Hepatocyte (in vitro differentiated cells): ENCODE data around the gene STX8. TPM values are rescaled to one million over a fixed set of nuclear protein-coding genes. Genes with fewer than 3 reads are reported as not detected.

ENCODE experiments used
- DNase-seq: peaks from one replicate; pipeline ENCODE4 v3.0.0-alpha.2; 2016; ENCODE audit warnings: low spot score
- H2AFZ ChIP-seq: fragments of 200-600 bp; sonication (generic); 2 replicates; pipeline ENCODE4 v1.6.0; 2016; ENCODE audit warnings: antibody characterized with exemption, mild to moderate bottlenecking
- H3K27ac ChIP-seq: fragments of 200-600 bp; sonication (generic); 2 replicates; pipeline ENCODE4 v1.5.1; 2016; ENCODE audit warnings: mild to moderate bottlenecking
- H3K27me3 ChIP-seq: fragments of 200-600 bp; sonication (generic); 2 replicates; pipeline ENCODE4 v1.6.1; 2016
- H3K36me3 ChIP-seq: fragments of 200-600 bp; sonication (generic); replicated peaks from 2 replicates; pipeline ENCODE4 v1.5.1; 2016; ENCODE audit warnings: low read depth; ENCODE audit not compliant: insufficient read depth
- H3K4me1 ChIP-seq: fragments of 200-600 bp; sonication (generic); 2 replicates; pipeline ENCODE4 v1.5.1; 2016; ENCODE audit warnings: mild to moderate bottlenecking, moderate library complexity; ENCODE audit not compliant: insufficient read depth
- H3K4me2 ChIP-seq: fragments of 200-600 bp; sonication (generic); 2 replicates; pipeline ENCODE4 v1.6.0; 2016
- H3K4me3 ChIP-seq: fragments of 200-600 bp; sonication (generic); 2 replicates; pipeline ENCODE4 v1.5.1; 2016; ENCODE audit warnings: mild to moderate bottlenecking
- H3K79me2 ChIP-seq: fragments of 200-600 bp; sonication (generic); 2 replicates; pipeline ENCODE4 v1.6.0; 2017; ENCODE audit warnings: mild to moderate bottlenecking
- H3K9me2 ChIP-seq: fragments of 200-600 bp; sonication (generic); replicated peaks from 2 replicates; pipeline ENCODE4 v1.6.0; 2017; ENCODE audit warnings: mild to moderate bottlenecking; ENCODE audit not compliant: insufficient read depth
- H3K9me3 ChIP-seq: fragments of 200-600 bp; sonication (generic); 2 replicates; pipeline ENCODE4 v1.5.1; 2016; ENCODE audit warnings: low read depth, mild to moderate bottlenecking
- H4K20me1 ChIP-seq: fragments of 200-600 bp; sonication (generic); 2 replicates; pipeline ENCODE4 v1.6.0; 2016; ENCODE audit warnings: mild to moderate bottlenecking; ENCODE audit not compliant: insufficient read depth, poor library complexity, severe bottlenecking
- EZH2 ChIP-seq: fragments of 200-600 bp; sonication (generic); IDR thresholded peaks from 2 replicates; pipeline ENCODE4 v1.6.1; 2016; ENCODE audit warnings: antibody characterized with exemption, mild to moderate bottlenecking, borderline replicate concordance
- EZH2phosphoT487 ChIP-seq: fragments of 200-600 bp; sonication (generic); IDR thresholded peaks from one replicate; pipeline ENCODE4 v1.6.1; 2018; ENCODE audit warnings: antibody characterized with exemption, mild to moderate bottlenecking, low read depth, moderate library complexity; ENCODE audit not compliant: unreplicated experiment, severe bottlenecking
- WGBS: methylation state at CpG from one replicate; pipeline ENCODE4 v1.1.6; 2016; ENCODE audit warnings: low lambda C conversion rate; ENCODE audit errors: missing lambda C conversion rate; 5-methylcytosine and 5-hydroxymethylcytosine counted together
- polyA plus RNA-seq: library from polyadenylated mRNA; unstranded; fragments of >200 nt; fragmentation: Nextera tagmentation; extraction: Ambion mirVana; gene quantifications from 2 replicates; pipeline ENCODE4 v1.2.1, GENCODE V29; 2016
- total RNA-seq: library from RNA; depleted of rRNA; stranded (reverse); fragments of >200 nt; gene quantifications from 2 replicates; pipeline ENCODE4 v1.2.3, GENCODE V29; 2014
- TF ChIP-seq, protein P1 (sequence below): fragments of 200-600 bp; sonication (generic); IDR thresholded peaks from 2 replicates; pipeline ENCODE4 v1.5.1; 2016; ENCODE audit warnings: antibody characterized with exemption, mild to moderate bottlenecking; ENCODE audit not compliant: poor library complexity

Gene STX8
- total and polyA plus RNA-seq, 2 experiments from 2014 or later: 40.6 to 64.7 TPM

DNA sequence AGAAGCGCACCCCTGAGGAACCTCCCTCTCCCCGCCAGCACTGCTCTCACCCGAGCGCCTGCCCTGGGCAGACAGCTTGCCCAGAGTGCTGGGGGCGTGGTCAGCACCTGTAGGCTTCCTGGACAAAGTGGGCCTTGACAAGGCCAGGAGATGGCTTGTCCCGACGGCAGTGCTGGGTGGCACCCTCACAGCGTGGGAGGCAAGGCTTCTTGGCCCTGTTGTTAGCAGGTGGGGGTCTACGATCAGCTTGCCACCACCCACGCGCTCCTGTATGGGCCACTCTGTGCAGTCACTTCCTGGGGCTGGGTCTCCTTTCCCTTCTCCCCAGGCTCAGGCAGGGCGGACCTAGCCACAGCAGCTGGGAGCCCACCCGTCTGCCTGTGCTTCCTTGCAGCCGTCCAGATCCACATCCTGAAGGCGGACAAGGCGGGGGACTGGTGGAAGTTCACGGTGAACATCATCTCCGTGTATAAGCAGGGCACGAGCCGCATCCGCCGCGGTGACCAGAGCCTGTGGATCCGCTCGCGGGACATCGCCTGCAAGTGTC, 336.3 kb downstream of the STX8 start:
- H3K4me3 ChIP-seq: no peak overlapping the region
- TF ChIP-seq EZH2 (no peak), EZH2phosphoT487 (no peak)
- TF ChIP-seq, protein P1, sequence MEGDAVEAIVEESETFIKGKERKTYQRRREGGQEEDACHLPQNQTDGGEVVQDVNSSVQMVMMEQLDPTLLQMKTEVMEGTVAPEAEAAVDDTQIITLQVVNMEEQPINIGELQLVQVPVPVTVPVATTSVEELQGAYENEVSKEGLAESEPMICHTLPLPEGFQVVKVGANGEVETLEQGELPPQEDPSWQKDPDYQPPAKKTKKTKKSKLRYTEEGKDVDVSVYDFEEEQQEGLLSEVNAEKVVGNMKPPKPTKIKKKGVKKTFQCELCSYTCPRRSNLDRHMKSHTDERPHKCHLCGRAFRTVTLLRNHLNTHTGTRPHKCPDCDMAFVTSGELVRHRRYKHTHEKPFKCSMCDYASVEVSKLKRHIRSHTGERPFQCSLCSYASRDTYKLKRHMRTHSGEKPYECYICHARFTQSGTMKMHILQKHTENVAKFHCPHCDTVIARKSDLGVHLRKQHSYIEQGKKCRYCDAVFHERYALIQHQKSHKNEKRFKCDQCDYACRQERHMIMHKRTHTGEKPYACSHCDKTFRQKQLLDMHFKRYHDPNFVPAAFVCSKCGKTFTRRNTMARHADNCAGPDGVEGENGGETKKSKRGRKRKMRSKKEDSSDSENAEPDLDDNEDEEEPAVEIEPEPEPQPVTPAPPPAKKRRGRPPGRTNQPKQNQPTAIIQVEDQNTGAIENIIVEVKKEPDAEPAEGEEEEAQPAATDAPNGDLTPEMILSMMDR: no peak
- H4K20me1 ChIP-seq: no peaks in the 10 kb centered on the region
- peaks cover 22% of the 10 kb centered on the region for H3K4me1 ChIP-seq
- H2AFZ ChIP-seq: peak overlapping the region; percentile 46
- H3K79me2 ChIP-seq: no peaks in the 10 kb centered on the region
- no peak for DNase-seq
- no peaks in the 10 kb centered on the region for H3K9me3 ChIP-seq
- H3K36me3 ChIP-seq: no peaks in the 10 kb centered on the region
- H3K27me3 ChIP-seq: no peaks in the 10 kb centered on the region
- H3K4me2 ChIP-seq: peak overlapping the region; percentile 86
- peak overlapping the region; percentile 64 for H3K27ac ChIP-seq
- WGBS: 47% methylated on average over 27 of the region's 27 CpGs
- H3K9me2 ChIP-seq: no peaks in the 10 kb centered on the region

DNA sequence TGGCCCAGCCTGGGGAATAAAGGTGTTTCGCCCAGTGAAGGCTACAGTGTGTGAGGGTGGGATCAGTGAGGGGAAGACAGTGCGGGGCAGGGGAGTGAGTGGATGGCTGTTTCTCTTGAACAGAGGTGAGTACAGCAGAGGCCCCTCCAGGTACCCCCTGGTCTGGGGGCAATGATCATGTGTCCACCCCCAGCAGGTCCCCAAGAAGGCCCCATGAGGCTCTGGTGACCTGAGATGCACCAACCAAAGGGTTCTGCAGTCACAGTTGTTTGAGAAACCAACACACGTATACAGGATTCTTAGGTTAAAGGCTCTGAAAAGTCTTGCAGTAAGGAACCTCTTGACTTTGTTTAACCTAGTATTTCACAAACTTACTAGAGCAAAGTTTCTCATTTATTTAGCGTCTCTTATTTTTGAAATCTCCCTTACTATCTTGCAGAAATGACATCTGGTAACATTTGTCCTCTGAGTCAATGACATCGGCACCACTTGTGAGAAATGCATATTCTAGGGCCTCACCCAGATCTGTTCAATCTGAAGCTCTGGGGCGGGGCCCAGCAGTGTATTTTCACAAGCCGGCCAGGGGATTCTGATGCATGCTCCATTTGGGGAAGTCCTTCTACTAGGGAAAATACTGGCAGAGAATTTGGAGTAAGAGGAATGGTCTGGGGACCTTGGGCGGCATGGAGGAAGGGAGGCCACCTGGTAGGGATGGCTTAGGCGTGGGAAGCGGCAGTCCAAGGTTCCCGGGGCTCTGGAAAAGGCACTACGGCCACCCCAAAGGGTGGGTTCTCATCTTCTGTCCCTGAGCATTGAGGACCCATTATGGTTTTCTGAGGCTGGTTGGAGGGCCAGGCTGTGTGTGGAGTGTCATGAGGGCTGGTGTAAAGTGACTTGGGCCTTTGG, 337.0 kb downstream of the STX8 start:
- Histone ChIP-seq H2AFZ (no peak overlapping the region), H3K9me2 (no peaks in the 10 kb centered on the region), H3K9me3 (no peaks in the 10 kb centered on the region), H3K4me1 (peaks cover 22% of the 10 kb centered on the region), H3K4me2 (peak overlapping the region; percentile 86), H4K20me1 (no peaks in the 10 kb centered on the region), H3K4me3 (no peak overlapping the region), H3K27me3 (no peaks in the 10 kb centered on the region), H3K36me3 (no peaks in the 10 kb centered on the region), H3K79me2 (no peaks in the 10 kb centered on the region), H3K27ac (no peak overlapping the region)
- TF ChIP-seq EZH2 (no peak), EZH2phosphoT487 (no peak)
- TF ChIP-seq, protein P1: no peak
- DNase-seq: no peak
- 94% methylated on average over 12 of the region's 12 CpGs for WGBS

DNA sequence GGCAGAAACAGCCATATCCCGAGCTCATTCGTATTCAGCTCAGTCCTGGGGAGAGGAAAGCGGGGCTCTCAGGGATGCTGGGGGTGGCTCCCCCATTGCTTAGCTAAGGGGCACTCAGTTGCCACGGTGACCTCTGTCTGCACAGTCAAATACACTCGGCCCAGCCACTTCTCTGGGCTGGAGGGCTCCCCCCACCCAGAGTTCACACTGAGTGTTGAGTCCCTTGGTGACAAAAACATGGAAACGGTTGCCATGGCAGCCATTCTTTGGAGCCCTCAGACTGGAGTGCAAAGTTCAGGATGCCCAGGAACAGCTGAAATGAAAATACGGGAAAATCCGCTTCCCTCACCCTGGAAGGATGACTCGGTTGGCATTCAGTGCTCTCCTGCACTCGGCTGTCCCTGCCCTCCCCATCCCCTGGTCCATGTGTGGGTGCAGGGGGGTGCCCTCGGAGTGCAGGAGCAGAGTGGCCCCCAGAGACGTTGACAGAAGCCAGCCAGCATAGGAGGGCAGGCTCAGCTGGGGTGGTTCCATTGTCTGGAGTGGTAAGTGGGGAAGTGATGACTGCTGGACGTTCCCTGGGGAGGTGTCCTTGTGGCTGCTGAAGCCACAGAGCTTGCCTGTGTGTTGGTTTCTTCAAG, 337.8 kb downstream of the STX8 start:
- no peak overlapping the region for H3K4me3 ChIP-seq
- no peaks in the 10 kb centered on the region for H3K36me3 ChIP-seq
- H3K4me1 ChIP-seq: peaks cover 25% of the 10 kb centered on the region
- peak; percentile 67 for DNase-seq
- no peak overlapping the region for H3K4me2 ChIP-seq
- H3K79me2 ChIP-seq: no peaks in the 10 kb centered on the region
- WGBS: 72% methylated on average over 13 of the region's 13 CpGs
- TF ChIP-seq EZH2 (no peak), EZH2phosphoT487 (no peak)
- TF ChIP-seq, protein P1: no peak
- H3K9me2 ChIP-seq: no peaks in the 10 kb centered on the region
- no peak overlapping the region for H2AFZ ChIP-seq
- H3K9me3 ChIP-seq: no peaks in the 10 kb centered on the region
- H4K20me1 ChIP-seq: no peaks in the 10 kb centered on the region
- H3K27ac ChIP-seq: no peak overlapping the region
- H3K27me3 ChIP-seq: no peaks in the 10 kb centered on the region
